ENCODE measurements around the gene PDE4D.

- TF ChIP-seq EZH2 (optimal IDR thresholded peaks at IDR 0.05; ENCODE audit: low read depth, low read length) (no peak), CTCF (IDR thresholded peaks at IDR 0.05; ENCODE audit: low read length) (no peak)
These were observed 409.5 kb downstream of the PDE4D start for GRCh38 chr5:59483971-59484472.

Data from MM.1S (cell line).